ENCODE results near the gene RAPGEF6. TPM values are rescaled to one million over a fixed set of nuclear protein-coding genes. Genes with fewer than 3 reads are reported as not detected.

Gene RAPGEF6
- polyA plus RNA-seq, 1 donor (not counting 4 experiments of a cell fraction or from before 2014, with no cell fraction given), result 8.7 TPM

DNA sequence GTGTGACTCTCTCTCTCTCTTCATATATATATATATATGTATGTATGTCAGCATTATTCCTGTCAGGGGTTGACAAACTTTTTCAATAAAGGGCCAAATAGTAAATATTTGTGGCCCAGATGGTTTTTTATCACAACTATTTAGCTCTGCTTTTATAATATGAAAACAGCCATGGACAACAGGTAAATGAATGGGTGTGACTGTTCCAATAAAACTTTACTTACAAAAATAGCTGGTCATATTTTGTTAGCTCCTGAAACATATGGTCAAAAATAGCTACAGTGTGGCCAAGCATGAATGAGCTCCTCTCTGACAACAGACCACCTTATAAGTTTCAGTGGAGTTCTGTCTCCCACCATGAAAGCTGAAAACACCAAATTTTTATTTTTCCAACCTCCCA lies 21.6 kb downstream of the RAPGEF6 start:
- TF ChIP-seq, protein P1, sequence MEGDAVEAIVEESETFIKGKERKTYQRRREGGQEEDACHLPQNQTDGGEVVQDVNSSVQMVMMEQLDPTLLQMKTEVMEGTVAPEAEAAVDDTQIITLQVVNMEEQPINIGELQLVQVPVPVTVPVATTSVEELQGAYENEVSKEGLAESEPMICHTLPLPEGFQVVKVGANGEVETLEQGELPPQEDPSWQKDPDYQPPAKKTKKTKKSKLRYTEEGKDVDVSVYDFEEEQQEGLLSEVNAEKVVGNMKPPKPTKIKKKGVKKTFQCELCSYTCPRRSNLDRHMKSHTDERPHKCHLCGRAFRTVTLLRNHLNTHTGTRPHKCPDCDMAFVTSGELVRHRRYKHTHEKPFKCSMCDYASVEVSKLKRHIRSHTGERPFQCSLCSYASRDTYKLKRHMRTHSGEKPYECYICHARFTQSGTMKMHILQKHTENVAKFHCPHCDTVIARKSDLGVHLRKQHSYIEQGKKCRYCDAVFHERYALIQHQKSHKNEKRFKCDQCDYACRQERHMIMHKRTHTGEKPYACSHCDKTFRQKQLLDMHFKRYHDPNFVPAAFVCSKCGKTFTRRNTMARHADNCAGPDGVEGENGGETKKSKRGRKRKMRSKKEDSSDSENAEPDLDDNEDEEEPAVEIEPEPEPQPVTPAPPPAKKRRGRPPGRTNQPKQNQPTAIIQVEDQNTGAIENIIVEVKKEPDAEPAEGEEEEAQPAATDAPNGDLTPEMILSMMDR (optimal IDR thresholded peaks at IDR 0.05 in 1 of 3, IDR thresholded peaks at IDR 0.05 in 1 of 3, conservative IDR thresholded peaks at IDR 0.05 in 1 of 3; ENCODE audit: extremely low read depth in 1 of 3, insufficient read depth in 2 of 3, low read length in 3 of 3), result no peak
- TF ChIP-seq EZH2 (IDR thresholded peaks at IDR 0.05; ENCODE audit: low read length), result no peak
- Histone ChIP-seq H3K4me1 (ENCODE audit: control insufficient read depth, extremely low read depth, insufficient read depth, low read length) (peaks cover 14% of the 10 kb centered on the region), H3K27me3 (ENCODE audit: control insufficient read depth, extremely low read depth, insufficient read depth, low read length) (no peaks in the 10 kb centered on the region), H3K27ac (ENCODE audit: control insufficient read depth, insufficient read depth, low read length) (no peak overlapping the region), H3K9ac (ENCODE audit: control insufficient read depth, extremely low read depth, insufficient read depth, low read length) (no peak overlapping the region), H3K4me2 (ENCODE audit: control insufficient read depth, extremely low read depth, insufficient read depth, low read depth, low read length) (no peak overlapping the region), H3K79me2 (ENCODE audit: control insufficient read depth, insufficient read depth, low read length) (peaks cover 73% of the 10 kb centered on the region), H3K9me1 (ENCODE audit: control insufficient read depth, extremely low read depth, insufficient read depth, low read length) (no peaks in the 10 kb centered on the region), H3K9me3 (ENCODE audit: control insufficient read depth, low read depth, low read length) (no peaks in the 10 kb centered on the region), H3K4me3 (ENCODE audit: control insufficient read depth in 2 of 3, extremely low read depth in 1 of 3, insufficient read depth in 2 of 3, low read depth in 1 of 3, low read length in 3 of 3) (no peak overlapping the region), H3K36me3 (ENCODE audit: control insufficient read depth in 2 of 2, extremely low read depth in 1 of 2, insufficient read depth in 2 of 2, low read length in 2 of 2) (no peaks in the 10 kb centered on the region), H4K20me1 (ENCODE audit: control insufficient read depth, extremely low read depth, insufficient read depth, low read length) (peaks cover 4% of the 10 kb centered on the region), H2AFZ (ENCODE audit: control insufficient read depth, low read length) (no peak overlapping the region)
- FAIRE-seq, result no peak
- dilution Hi-C loops (cut with MboI; ENCODE audit: extremely low pct_ligation_motif_present, low sequenced_read_pairs), result no loop called here
- DNase-seq (ENCODE audit: low read depth, low spot score), result no peak

DNA sequence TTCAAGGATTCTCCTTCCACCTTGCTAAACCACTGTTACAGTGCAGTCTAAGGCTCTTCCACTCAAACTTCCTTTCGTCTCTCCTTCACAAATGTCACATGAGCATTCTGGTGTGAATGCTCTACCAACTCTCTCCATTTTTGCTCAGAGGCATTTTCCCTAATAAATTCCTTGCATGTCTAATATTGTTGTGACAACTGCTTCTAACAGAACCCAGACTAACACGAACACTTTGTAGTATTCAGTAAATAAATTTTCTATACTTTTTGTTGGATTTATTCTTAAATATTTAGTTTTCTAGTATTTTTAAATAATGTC lies 24.0 kb downstream of the RAPGEF6 start:
- dilution Hi-C loops (cut with MboI; ENCODE audit: extremely low pct_ligation_motif_present, low sequenced_read_pairs), result no loop called here
- no peak for FAIRE-seq

More for the DNA sequence above, 24.0 kb downstream of the RAPGEF6 start:
- no peak for TF ChIP-seq EZH2 (IDR thresholded peaks at IDR 0.05; ENCODE audit: low read length)
- TF ChIP-seq, protein P1 (optimal IDR thresholded peaks at IDR 0.05 in 1 of 3, IDR thresholded peaks at IDR 0.05 in 1 of 3, conservative IDR thresholded peaks at IDR 0.05 in 1 of 3; ENCODE audit: extremely low read depth in 1 of 3, insufficient read depth in 2 of 3, low read length in 3 of 3), result no peak
- peaks cover 73% of the 10 kb centered on the region for H3K79me2 ChIP-seq (ENCODE audit: control insufficient read depth, insufficient read depth, low read length)
- H3K27ac ChIP-seq (ENCODE audit: control insufficient read depth, insufficient read depth, low read length), result no peak overlapping the region
- H3K4me1 ChIP-seq (ENCODE audit: control insufficient read depth, extremely low read depth, insufficient read depth, low read length), result peaks cover 14% of the 10 kb centered on the region
- peaks cover 4% of the 10 kb centered on the region for H4K20me1 ChIP-seq (ENCODE audit: control insufficient read depth, extremely low read depth, insufficient read depth, low read length)
- no peak overlapping the region for H3K4me3 ChIP-seq (ENCODE audit: control insufficient read depth in 2 of 3, extremely low read depth in 1 of 3, insufficient read depth in 2 of 3, low read depth in 1 of 3, low read length in 3 of 3)
- DNase-seq (ENCODE audit: low read depth, low spot score), result no peak
- no peaks in the 10 kb centered on the region for H3K36me3 ChIP-seq (ENCODE audit: control insufficient read depth in 2 of 2, extremely low read depth in 1 of 2, insufficient read depth in 2 of 2, low read length in 2 of 2)
- H3K27me3 ChIP-seq (ENCODE audit: control insufficient read depth, extremely low read depth, insufficient read depth, low read length), result no peaks in the 10 kb centered on the region
- H3K9ac ChIP-seq (ENCODE audit: control insufficient read depth, extremely low read depth, insufficient read depth, low read length), result no peak overlapping the region
- H2AFZ ChIP-seq (ENCODE audit: control insufficient read depth, low read length), result no peak overlapping the region
- no peak overlapping the region for H3K4me2 ChIP-seq (ENCODE audit: control insufficient read depth, extremely low read depth, insufficient read depth, low read depth, low read length)
- no peaks in the 10 kb centered on the region for H3K9me1 ChIP-seq (ENCODE audit: control insufficient read depth, extremely low read depth, insufficient read depth, low read length)
- H3K9me3 ChIP-seq (ENCODE audit: control insufficient read depth, low read depth, low read length), result no peaks in the 10 kb centered on the region

Data from keratinocyte (primary cell).